ENCODE data around the gene CPAMD8. TPM values are rescaled to one million over a fixed set of nuclear protein-coding genes. Genes with fewer than 3 reads are reported as not detected.

The CPAMD8 gene
- total RNA-seq, 1 experiment from 2014 or later, result 3.9 TPM

DNA sequence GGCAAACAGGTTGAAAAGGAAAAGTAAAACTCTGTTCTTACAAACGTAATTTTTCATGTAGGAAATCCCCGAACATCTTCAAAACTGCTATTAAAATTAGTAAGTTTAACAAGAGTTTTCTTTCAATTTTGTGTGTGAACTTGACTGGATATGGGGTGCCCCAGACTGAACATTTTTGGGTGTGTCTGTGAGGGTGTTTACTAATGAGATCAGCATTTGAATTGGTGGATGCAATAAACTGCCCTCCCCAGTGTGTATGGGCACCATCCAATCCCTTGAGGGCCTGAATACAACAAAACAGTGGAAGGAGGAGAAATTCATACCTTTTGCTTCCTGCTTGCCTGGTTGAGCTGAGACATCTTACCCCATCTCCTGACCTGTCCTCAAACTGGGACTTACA, 36.8 kb upstream of the CPAMD8 start:
- Histone ChIP-seq H3K79me2 (ENCODE audit: low read length) (peaks cover 30% of the 10 kb centered on the region), H3K27ac (ENCODE audit: low read length) (no peak overlapping the region), H3K4me3 (ENCODE audit: low read length) (no peak overlapping the region), H3F3A (ENCODE audit: low read length, unreplicated experiment) (no peaks in the 10 kb centered on the region), H3K9me3 (ENCODE audit: low read length) (peaks cover 17% of the 10 kb centered on the region), H3K4me1 (ENCODE audit: insufficient read depth, low read length) (no peaks in the 10 kb centered on the region), H3K36me3 (ENCODE audit: low read depth, low read length) (peaks cover 80% of the 10 kb centered on the region), H3K9ac (ENCODE audit: low read length) (no peak overlapping the region), H2AFZ (ENCODE audit: low read length) (no peak overlapping the region), H3K4me2 (ENCODE audit: low read length) (no peak overlapping the region), H4K20me1 (ENCODE audit: low read length) (no peaks in the 10 kb centered on the region), H3K9me2 (replicated peaks; ENCODE audit: low read length) (no peaks in the 10 kb centered on the region), H3K27me3 (ENCODE audit: low read length) (no peaks in the 10 kb centered on the region)
- no TSS peak for BruUV-seq (replicated peaks)
- ATAC-seq, result no peak
- TF ChIP-seq EZH2phosphoT487 (IDR thresholded peaks at IDR 0.05; ENCODE audit: borderline replicate concordance, low read length) (no peak), EZH2 (IDR thresholded peaks at IDR 0.05; ENCODE audit: low read length, unreplicated experiment) (no peak)
- TF ChIP-seq, protein P1, sequence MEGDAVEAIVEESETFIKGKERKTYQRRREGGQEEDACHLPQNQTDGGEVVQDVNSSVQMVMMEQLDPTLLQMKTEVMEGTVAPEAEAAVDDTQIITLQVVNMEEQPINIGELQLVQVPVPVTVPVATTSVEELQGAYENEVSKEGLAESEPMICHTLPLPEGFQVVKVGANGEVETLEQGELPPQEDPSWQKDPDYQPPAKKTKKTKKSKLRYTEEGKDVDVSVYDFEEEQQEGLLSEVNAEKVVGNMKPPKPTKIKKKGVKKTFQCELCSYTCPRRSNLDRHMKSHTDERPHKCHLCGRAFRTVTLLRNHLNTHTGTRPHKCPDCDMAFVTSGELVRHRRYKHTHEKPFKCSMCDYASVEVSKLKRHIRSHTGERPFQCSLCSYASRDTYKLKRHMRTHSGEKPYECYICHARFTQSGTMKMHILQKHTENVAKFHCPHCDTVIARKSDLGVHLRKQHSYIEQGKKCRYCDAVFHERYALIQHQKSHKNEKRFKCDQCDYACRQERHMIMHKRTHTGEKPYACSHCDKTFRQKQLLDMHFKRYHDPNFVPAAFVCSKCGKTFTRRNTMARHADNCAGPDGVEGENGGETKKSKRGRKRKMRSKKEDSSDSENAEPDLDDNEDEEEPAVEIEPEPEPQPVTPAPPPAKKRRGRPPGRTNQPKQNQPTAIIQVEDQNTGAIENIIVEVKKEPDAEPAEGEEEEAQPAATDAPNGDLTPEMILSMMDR (conservative IDR thresholded peaks at IDR 0.05; ENCODE audit: low read depth, low read length), result no peak
- intact Hi-C loops (cut with micrococcal nuclease), result no loop called here
- DNase-seq, result no peak
- POLR2A ChIA-PET (ENCODE audit: unreplicated experiment), result no interaction called here
- CTCF ChIA-PET, result interaction anchor here (0.5 kb wide), 1 partner anchor 142 kb away, joined by 5 read pairs; no protein-coding TSS in a partner anchor

DNA sequence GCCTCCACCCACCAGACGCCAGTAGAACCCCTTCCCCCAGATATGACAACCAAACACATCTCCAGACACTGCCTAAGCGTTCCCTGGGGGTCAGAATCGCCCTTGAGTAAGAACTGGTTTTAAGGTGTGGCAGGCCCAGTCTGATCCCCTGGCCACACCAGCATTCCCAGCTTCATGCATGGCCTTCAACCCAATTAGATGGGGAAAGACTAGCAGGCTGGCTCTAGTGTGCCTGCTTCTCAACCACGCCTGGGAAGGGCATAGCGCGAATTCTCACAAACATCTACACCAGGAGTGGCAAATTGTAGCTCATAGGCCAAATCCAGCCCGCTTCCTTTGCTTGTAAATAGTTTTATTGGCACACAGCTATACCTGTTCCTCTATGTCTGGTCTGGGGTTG, 35.1 kb upstream of the CPAMD8 start:
- peaks cover 88% of the 10 kb centered on the region for H3K36me3 ChIP-seq (ENCODE audit: low read depth, low read length)

DNA sequence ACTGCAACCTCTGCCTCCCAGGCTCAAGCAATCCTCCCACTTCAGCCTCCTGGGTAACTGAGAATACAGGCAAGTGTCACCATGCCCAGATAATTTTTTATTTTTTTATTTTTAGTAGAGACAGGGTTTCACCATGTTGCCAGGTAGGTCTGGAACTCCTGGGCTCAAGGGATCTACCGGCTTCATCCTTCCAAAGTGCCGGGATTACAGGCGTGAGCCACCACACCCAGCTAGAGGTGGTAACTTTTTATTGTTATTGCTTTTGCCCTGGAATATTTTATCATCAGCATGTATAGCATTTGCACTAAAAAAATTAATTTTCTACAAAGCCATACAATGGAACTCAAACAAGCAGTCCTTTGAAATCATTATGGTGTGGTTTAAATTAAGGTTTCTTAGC, 34.6 kb upstream of the CPAMD8 start:
- Histone ChIP-seq H3K4me3 (ENCODE audit: low read length) (no peak overlapping the region), H4K20me1 (ENCODE audit: low read length) (no peaks in the 10 kb centered on the region), H3K27me3 (ENCODE audit: low read length) (no peaks in the 10 kb centered on the region), H3K79me2 (ENCODE audit: low read length) (peaks cover 30% of the 10 kb centered on the region), H3K9ac (ENCODE audit: low read length) (no peak overlapping the region), H3K36me3 (ENCODE audit: low read depth, low read length) (peaks cover 83% of the 10 kb centered on the region), H2AFZ (ENCODE audit: low read length) (no peak overlapping the region), H3K27ac (ENCODE audit: low read length) (no peak overlapping the region), H3K9me2 (replicated peaks; ENCODE audit: low read length) (no peaks in the 10 kb centered on the region), H3K4me1 (ENCODE audit: insufficient read depth, low read length) (no peaks in the 10 kb centered on the region), H3K4me2 (ENCODE audit: low read length) (no peak overlapping the region), H3F3A (ENCODE audit: low read length, unreplicated experiment) (no peaks in the 10 kb centered on the region), H3K9me3 (ENCODE audit: low read length) (peaks cover 20% of the 10 kb centered on the region)
- intact Hi-C loops (cut with micrococcal nuclease), result no loop called here
- TF ChIP-seq EZH2 (IDR thresholded peaks at IDR 0.05; ENCODE audit: low read length, unreplicated experiment) (no peak), EZH2phosphoT487 (IDR thresholded peaks at IDR 0.05; ENCODE audit: borderline replicate concordance, low read length) (no peak)
- TF ChIP-seq, protein P1 (conservative IDR thresholded peaks at IDR 0.05; ENCODE audit: low read depth, low read length), result no peak
- ATAC-seq (no peak), DNase-seq (no peak)
- POLR2A ChIA-PET (ENCODE audit: unreplicated experiment), result no interaction called here
- CTCF ChIA-PET, result no interaction called here
- no TSS peak for BruUV-seq (replicated peaks)

More for the DNA sequence above, 35.1 kb upstream of the CPAMD8 start:
- BruUV-seq (replicated peaks), result no TSS peak
- Histone ChIP-seq H3K9ac (ENCODE audit: low read length) (no peak overlapping the region), H3K9me3 (ENCODE audit: low read length) (peaks cover 20% of the 10 kb centered on the region), H3K27ac (ENCODE audit: low read length) (no peak overlapping the region), H4K20me1 (ENCODE audit: low read length) (no peaks in the 10 kb centered on the region), H3K4me3 (ENCODE audit: low read length) (no peak overlapping the region), H3F3A (ENCODE audit: low read length, unreplicated experiment) (no peaks in the 10 kb centered on the region), H3K9me2 (replicated peaks; ENCODE audit: low read length) (no peaks in the 10 kb centered on the region), H3K4me1 (ENCODE audit: insufficient read depth, low read length) (no peaks in the 10 kb centered on the region), H3K4me2 (ENCODE audit: low read length) (no peak overlapping the region), H2AFZ (ENCODE audit: low read length) (no peak overlapping the region), H3K79me2 (ENCODE audit: low read length) (peaks cover 30% of the 10 kb centered on the region), H3K27me3 (ENCODE audit: low read length) (no peaks in the 10 kb centered on the region)
- CTCF ChIA-PET, result no interaction called here
- ATAC-seq (no peak), DNase-seq (no peak)
- intact Hi-C loops (cut with micrococcal nuclease), result no loop called here
- TF ChIP-seq, protein P1 (conservative IDR thresholded peaks at IDR 0.05; ENCODE audit: low read depth, low read length), result no peak
- no peak for TF ChIP-seq EZH2 (IDR thresholded peaks at IDR 0.05; ENCODE audit: low read length, unreplicated experiment)
- TF ChIP-seq EZH2phosphoT487 (IDR thresholded peaks at IDR 0.05; ENCODE audit: borderline replicate concordance, low read length), result no peak
- POLR2A ChIA-PET (ENCODE audit: unreplicated experiment), result no interaction called here

Measured in PC-3 (cell line).